ENCODE results near the gene SUV39H2.

DNA sequence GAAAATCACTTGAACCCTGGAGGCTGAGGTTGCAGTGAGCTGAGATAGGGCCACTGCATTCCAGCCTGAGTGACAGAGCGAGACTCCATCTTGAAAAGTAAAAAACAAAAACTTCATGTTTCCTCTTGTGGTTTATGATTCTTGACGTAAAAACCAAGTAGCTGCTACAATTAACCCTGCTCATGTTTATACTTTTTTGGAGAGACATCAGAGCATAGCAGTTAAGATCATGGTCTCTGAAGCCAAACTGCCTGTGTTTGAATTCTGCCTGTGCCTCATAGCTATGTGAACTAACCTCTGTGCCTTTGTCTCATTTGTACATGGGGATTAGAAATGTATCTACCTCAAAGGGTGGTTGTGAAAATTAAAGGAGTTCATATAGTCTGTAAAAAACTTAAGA is 27.2 kb downstream of the SUV39H2 start:
- TF ChIP-seq, protein P1, sequence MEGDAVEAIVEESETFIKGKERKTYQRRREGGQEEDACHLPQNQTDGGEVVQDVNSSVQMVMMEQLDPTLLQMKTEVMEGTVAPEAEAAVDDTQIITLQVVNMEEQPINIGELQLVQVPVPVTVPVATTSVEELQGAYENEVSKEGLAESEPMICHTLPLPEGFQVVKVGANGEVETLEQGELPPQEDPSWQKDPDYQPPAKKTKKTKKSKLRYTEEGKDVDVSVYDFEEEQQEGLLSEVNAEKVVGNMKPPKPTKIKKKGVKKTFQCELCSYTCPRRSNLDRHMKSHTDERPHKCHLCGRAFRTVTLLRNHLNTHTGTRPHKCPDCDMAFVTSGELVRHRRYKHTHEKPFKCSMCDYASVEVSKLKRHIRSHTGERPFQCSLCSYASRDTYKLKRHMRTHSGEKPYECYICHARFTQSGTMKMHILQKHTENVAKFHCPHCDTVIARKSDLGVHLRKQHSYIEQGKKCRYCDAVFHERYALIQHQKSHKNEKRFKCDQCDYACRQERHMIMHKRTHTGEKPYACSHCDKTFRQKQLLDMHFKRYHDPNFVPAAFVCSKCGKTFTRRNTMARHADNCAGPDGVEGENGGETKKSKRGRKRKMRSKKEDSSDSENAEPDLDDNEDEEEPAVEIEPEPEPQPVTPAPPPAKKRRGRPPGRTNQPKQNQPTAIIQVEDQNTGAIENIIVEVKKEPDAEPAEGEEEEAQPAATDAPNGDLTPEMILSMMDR (conservative IDR thresholded peaks at IDR 0.05; ENCODE audit: low read depth, low read length): no peak
- no peak for TF ChIP-seq EZH2 (IDR thresholded peaks at IDR 0.05; ENCODE audit: low read length, unreplicated experiment)
- no peak for TF ChIP-seq EZH2phosphoT487 (IDR thresholded peaks at IDR 0.05; ENCODE audit: borderline replicate concordance, low read length)

Data from PC-3 (cell line).